ENCODE results near the gene PTP4A1. TPM values are rescaled to one million over a fixed set of nuclear protein-coding genes. Genes with fewer than 3 reads are reported as not detected.

Gene PTP4A1
- total and polyA plus RNA-seq, 2 donors (not counting 1 experiment from before 2014, with no cell fraction given), result 48.1 to 64.5 TPM

- H3K4me2 ChIP-seq (ENCODE audit: extremely low read depth, insufficient read depth, low read length), result no peak overlapping the region
- H3K27ac ChIP-seq (ENCODE audit: insufficient read depth, low read length), result no peak overlapping the region
- no peaks in the 10 kb centered on the region for H3K4me1 ChIP-seq (ENCODE audit: control insufficient read depth, extremely low read depth, insufficient read depth, low read length)
- no peak for TF ChIP-seq CTCF (conservative IDR thresholded peaks at IDR 0.05 in 1 of 2, IDR thresholded peaks at IDR 0.05 in 1 of 2; ENCODE audit: low read depth in 1 of 2, low read length in 2 of 2)
- TF ChIP-seq EZH2 (IDR thresholded peaks at IDR 0.05; ENCODE audit: low read length, missing control alignments), result no peak
- no peaks in the 10 kb centered on the region for H3K9me3 ChIP-seq (ENCODE audit: control insufficient read depth, insufficient read depth, low read depth, low read length)
- H3K36me3 ChIP-seq (ENCODE audit: control insufficient read depth, insufficient read depth, low read length), result no peaks in the 10 kb centered on the region
- no peaks in the 10 kb centered on the region for H3K79me2 ChIP-seq (ENCODE audit: control insufficient read depth, insufficient read depth, low read length)
- H3K9ac ChIP-seq (ENCODE audit: insufficient read depth, low read length), result no peak overlapping the region
- no peaks in the 10 kb centered on the region for H3K27me3 ChIP-seq (ENCODE audit: control insufficient read depth, insufficient read depth, low read length)
- H4K20me1 ChIP-seq (ENCODE audit: control insufficient read depth, extremely low read depth, insufficient read depth, low read length), result no peaks in the 10 kb centered on the region
- DNase-seq (ENCODE audit: low read depth in 2 of 2), result no peak
- H2AFZ ChIP-seq (ENCODE audit: low read length), result no peak overlapping the region
- no peak overlapping the region for H3K4me3 ChIP-seq (replicated peaks in 1 of 4; ENCODE audit: control extremely low read depth in 1 of 4, insufficient read depth in 1 of 4, low read depth in 3 of 4, low read length in 4 of 4)
Observed at GRCh38 chr6:63554782-63555181, 17.5 kb upstream of the PTP4A1 start.

- no peak overlapping the region for H2AFZ ChIP-seq (ENCODE audit: low read length)
- no peaks in the 10 kb centered on the region for H3K79me2 ChIP-seq (ENCODE audit: control insufficient read depth, insufficient read depth, low read length)
- no peak overlapping the region for H3K4me3 ChIP-seq (replicated peaks in 1 of 4; ENCODE audit: control extremely low read depth in 1 of 4, insufficient read depth in 1 of 4, low read depth in 3 of 4, low read length in 4 of 4)
- H4K20me1 ChIP-seq (ENCODE audit: control insufficient read depth, extremely low read depth, insufficient read depth, low read length), result no peaks in the 10 kb centered on the region
- H3K27ac ChIP-seq (ENCODE audit: insufficient read depth, low read length), result no peak overlapping the region
- no peaks in the 10 kb centered on the region for H3K27me3 ChIP-seq (ENCODE audit: control insufficient read depth, insufficient read depth, low read length)
- H3K4me1 ChIP-seq (ENCODE audit: control insufficient read depth, extremely low read depth, insufficient read depth, low read length), result no peaks in the 10 kb centered on the region
- no peak for DNase-seq (ENCODE audit: low read depth in 2 of 2)
- TF ChIP-seq EZH2 (IDR thresholded peaks at IDR 0.05; ENCODE audit: low read length, missing control alignments), result no peak
- TF ChIP-seq CTCF (conservative IDR thresholded peaks at IDR 0.05 in 1 of 2, IDR thresholded peaks at IDR 0.05 in 1 of 2; ENCODE audit: low read depth in 1 of 2, low read length in 2 of 2), result no peak
- no peak overlapping the region for H3K4me2 ChIP-seq (ENCODE audit: extremely low read depth, insufficient read depth, low read length)
- H3K36me3 ChIP-seq (ENCODE audit: control insufficient read depth, insufficient read depth, low read length), result no peaks in the 10 kb centered on the region
- H3K9me3 ChIP-seq (ENCODE audit: control insufficient read depth, insufficient read depth, low read depth, low read length), result no peaks in the 10 kb centered on the region
- H3K9ac ChIP-seq (ENCODE audit: insufficient read depth, low read length), result no peak overlapping the region
Observed at GRCh38 chr6:63556369-63556768, 15.9 kb upstream of the PTP4A1 start.

GRCh38 chr6:63558278-63558677 is 14.0 kb upstream of the PTP4A1 start:
- H3K9ac ChIP-seq (ENCODE audit: insufficient read depth, low read length), result no peak overlapping the region
- no peak overlapping the region for H2AFZ ChIP-seq (ENCODE audit: low read length)
- TF ChIP-seq CTCF (conservative IDR thresholded peaks at IDR 0.05 in 1 of 2, IDR thresholded peaks at IDR 0.05 in 1 of 2; ENCODE audit: low read depth in 1 of 2, low read length in 2 of 2) (no peak), EZH2 (IDR thresholded peaks at IDR 0.05; ENCODE audit: low read length, missing control alignments) (no peak)
- H3K27me3 ChIP-seq (ENCODE audit: control insufficient read depth, insufficient read depth, low read length), result no peaks in the 10 kb centered on the region
- no peaks in the 10 kb centered on the region for H3K36me3 ChIP-seq (ENCODE audit: control insufficient read depth, insufficient read depth, low read length)
- no peaks in the 10 kb centered on the region for H3K9me3 ChIP-seq (ENCODE audit: control insufficient read depth, insufficient read depth, low read depth, low read length)
- DNase-seq (ENCODE audit: low read depth in 2 of 2), result no peak
- no peaks in the 10 kb centered on the region for H3K79me2 ChIP-seq (ENCODE audit: control insufficient read depth, insufficient read depth, low read length)
- H3K27ac ChIP-seq (ENCODE audit: insufficient read depth, low read length), result no peak overlapping the region
- H3K4me2 ChIP-seq (ENCODE audit: extremely low read depth, insufficient read depth, low read length), result no peak overlapping the region
- H3K4me3 ChIP-seq (replicated peaks in 1 of 4; ENCODE audit: control extremely low read depth in 1 of 4, insufficient read depth in 1 of 4, low read depth in 3 of 4, low read length in 4 of 4), result no peak overlapping the region
- H3K4me1 ChIP-seq (ENCODE audit: control insufficient read depth, extremely low read depth, insufficient read depth, low read length), result no peaks in the 10 kb centered on the region
- H4K20me1 ChIP-seq (ENCODE audit: control insufficient read depth, extremely low read depth, insufficient read depth, low read length), result no peaks in the 10 kb centered on the region
